Measurements from ENCODE around the gene FHDC1.
A peak's percentile ranks its signal among the peaks of the same experiment; 100 is the strongest.

Gene FHDC1

GRCh38 chr4:152959080-152959479, 23.0 kb downstream of the FHDC1 start:
- FAIRE-seq, result no peak

GRCh38 chr4:152960082-152960481, 24.0 kb downstream of the FHDC1 start:
- no peak for FAIRE-seq

GRCh38 chr4:152961014-152961772, 25.1 kb downstream of the FHDC1 start:
- FAIRE-seq, result no peak

- FAIRE-seq, result peak; percentile 85
Observed at GRCh38 chr4:152961773-152962115, 25.6 kb downstream of the FHDC1 start.

- FAIRE-seq, result no peak
Observed at GRCh38 chr4:152962150-152962549, 26.0 kb downstream of the FHDC1 start.

GRCh38 chr4:152964335-152964734, 28.2 kb downstream of the FHDC1 start:
- no peak for FAIRE-seq

- FAIRE-seq, result no peak
Observed at GRCh38 chr4:152965611-152966010, 29.5 kb downstream of the FHDC1 start.

- no peak for FAIRE-seq
Observed at GRCh38 chr4:152967907-152968306, 31.8 kb downstream of the FHDC1 start.

GRCh38 chr4:152968806-152969394, 32.8 kb downstream of the FHDC1 start:
- FAIRE-seq, result no peak

GRCh38 chr4:152970102-152970820, 34.1 kb downstream of the FHDC1 start:
- FAIRE-seq, result no peak

- no peak for FAIRE-seq
Observed at GRCh38 chr4:152971053-152971452, 34.9 kb downstream of the FHDC1 start.

GRCh38 chr4:152972821-152973628, 36.9 kb downstream of the FHDC1 start:
- no peak for FAIRE-seq

- no peak for FAIRE-seq
Observed at GRCh38 chr4:152973629-152974467, 37.7 kb downstream of the FHDC1 start.

- no peak for FAIRE-seq
Observed at GRCh38 chr4:152974468-152975379, 38.6 kb downstream of the FHDC1 start.

- no peak for FAIRE-seq
Observed at GRCh38 chr4:152975380-152976211, 39.5 kb downstream of the FHDC1 start.

- FAIRE-seq, result no peak
Observed at GRCh38 chr4:152976212-152976761, 40.2 kb downstream of the FHDC1 start.

- FAIRE-seq, result no peak
Observed at GRCh38 chr4:152979731-152980330, 43.7 kb downstream of the FHDC1 start.

- FAIRE-seq, result no peak
Observed at GRCh38 chr4:152981278-152981677, 45.2 kb downstream of the FHDC1 start.

GRCh38 chr4:152981842-152982241, 45.7 kb downstream of the FHDC1 start:
- no peak for FAIRE-seq

All from islet of Langerhans (tissue), 1 donor.